Uterus (tissue), 4 donors: ENCODE measurements around the gene PRADC1. TPM values are rescaled to one million over a fixed set of nuclear protein-coding genes. Genes with fewer than 3 reads are reported as not detected.

Experiments used
- DNase-seq, 2 donors: peaks; one replicate each; pipeline ENCODE4 v3.0.0-alpha.2; 2019 to 2020
- H3K27ac ChIP-seq, 2 donors: fragments of 200-600 bp; sonication (generic); 1 replicate in 1 of 2; 2 replicates in 1 of 2; pipeline ENCODE4 v1.5.1; 2016 to 2018
- H3K27me3 ChIP-seq, 2 donors: fragments of 200-600 bp; sonication (generic); one replicate each; pipeline ENCODE4 v1.5.1; 2018 to 2019; ENCODE audit warnings: control low read depth in 1 of 2
- H3K36me3 ChIP-seq, 2 donors: fragments of 200-600 bp; sonication (generic); one replicate each; pipeline ENCODE4 v1.5.1; 2019; ENCODE audit warnings: control low read depth in 1 of 2
- H3K4me1 ChIP-seq, 2 donors: fragments of 200-600 bp; sonication (generic); one replicate each; pipeline ENCODE4 v1.5.1; 2018 to 2019; ENCODE audit warnings: control low read depth in 1 of 2
- H3K4me3 ChIP-seq, 2 donors: fragments of 200-600 bp; sonication (generic); 1 replicate in 1 of 2; 2 replicates in 1 of 2; pipeline ENCODE4 v1.5.1; 2018 to 2019; ENCODE audit warnings: mild to moderate bottlenecking in 1 of 2
- H3K9me3 ChIP-seq, 2 donors: fragments of 200-600 bp; sonication (generic); one replicate each; pipeline ENCODE4 v1.5.1; 2019; ENCODE audit warnings: control low read depth in 1 of 2
- POLR2A ChIP-seq, 2 donors: fragments of 450-650 bp; IDR thresholded peaks; one replicate each; pipeline ENCODE4 v1.6.1; 2016; ENCODE audit warnings: antibody characterized with exemption in 2 of 2, mild to moderate bottlenecking in 1 of 2, moderate library complexity in 1 of 2
- intact Hi-C: fragments of 100-400 bp; cut with DNase I; formaldehyde crosslinking; loops from one replicate; pipeline ENCODE4 v1.15.1; 2023; ENCODE audit warnings: low total_unique reads
- total RNA-seq, 4 donors: library from RNA; depleted of rRNA in 3 of 4; stranded (reverse); fragments of >200 nt in 3 of 4; gene quantifications; one replicate each; pipeline versions ENCODE4 v1.1.0 to v1.2.4, GENCODE V29; 2014 to 2023
- TF ChIP-seq, protein P1 (sequence below), 4 experiments: fragments of 200-600 bp in 2 of 4; fragments of 450-650 bp in 2 of 4; sonication (generic) in 2 of 4; IDR thresholded peaks; one replicate each; pipeline ENCODE4 v1.5.1; 2016 to 2019; ENCODE audit warnings: antibody characterized with exemption in 4 of 4, mild to moderate bottlenecking in 2 of 4, moderate library complexity in 1 of 4
- donor health status: DM: yes; HTN: yes; CAD: no.

The PRADC1 gene
- total RNA-seq, 4 donors from 2014 or later = 2.3 to 11.8 (median 9.8) TPM

DNA sequence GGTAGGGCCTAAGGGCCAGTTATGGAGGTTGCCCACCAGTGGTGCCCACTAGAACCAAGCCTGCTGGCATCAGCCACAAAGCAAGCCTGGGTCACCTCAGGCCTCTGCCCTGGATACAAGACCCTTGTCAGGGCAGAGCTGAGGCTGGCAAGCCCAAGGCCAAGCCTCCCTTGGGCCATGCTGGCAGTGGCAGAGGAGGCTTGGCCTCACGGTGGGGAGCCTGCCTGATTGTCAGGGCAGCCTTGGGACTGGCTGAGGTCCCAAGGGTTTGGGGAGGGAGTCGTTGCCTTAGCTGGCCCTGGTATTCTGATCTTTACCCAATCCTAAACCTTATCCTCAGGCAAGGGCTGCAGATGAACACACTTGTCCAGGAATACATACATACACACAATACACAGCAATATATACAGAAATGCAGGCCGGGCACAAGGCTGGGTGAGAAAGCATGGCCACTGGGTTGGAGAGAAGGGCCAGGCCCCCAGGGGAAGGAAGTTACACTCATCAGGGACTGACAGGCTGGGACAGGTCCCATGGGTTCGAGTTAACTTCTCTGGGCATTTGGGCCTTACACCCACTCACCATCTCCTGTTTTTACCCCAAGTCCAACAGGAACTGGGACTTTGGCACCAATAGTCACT is 22.1 kb upstream of the PRADC1 start:
- intact Hi-C loops = no loop called here
- H3K27me3 ChIP-seq = no peaks in the 10 kb centered on the region

DNA sequence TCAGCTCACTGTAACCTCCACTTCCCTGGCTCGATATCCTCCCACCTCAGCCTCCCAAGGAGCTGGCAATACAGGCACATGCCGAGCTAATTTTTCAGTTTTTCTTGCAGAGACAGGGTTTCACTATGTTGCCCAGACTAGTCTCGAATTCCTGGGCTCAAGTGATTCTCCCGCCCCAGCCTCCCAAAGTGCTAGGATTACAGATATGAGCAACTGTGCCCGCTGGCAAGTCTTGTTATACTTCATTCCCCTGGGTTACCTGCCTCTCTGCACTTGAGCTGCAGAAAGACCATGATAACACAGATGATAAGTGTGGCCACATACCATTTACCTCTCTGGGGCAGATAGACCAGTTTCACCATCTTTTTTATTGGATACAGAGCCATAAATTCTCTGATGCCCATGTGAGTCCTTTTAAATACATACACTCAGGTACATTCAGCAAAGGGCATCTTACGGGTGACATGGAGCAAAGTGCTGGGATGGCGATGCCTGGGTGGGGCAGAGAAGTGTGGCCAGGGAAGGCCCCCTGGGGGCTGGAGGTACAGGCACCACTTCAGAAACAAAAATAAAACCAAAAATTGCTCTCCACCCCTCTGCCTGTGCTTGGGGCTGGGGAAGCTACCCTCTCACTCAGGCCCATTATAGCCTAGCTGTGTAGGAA is 21.4 kb upstream of the PRADC1 start:
- Histone ChIP-seq H3K9me3 (no peaks in the 10 kb centered on the region), H3K27me3 (no peaks in the 10 kb centered on the region), H3K27ac (no peak overlapping the region), H3K4me1 (no peaks in the 10 kb centered on the region), H3K4me3 (no peak overlapping the region), H3K36me3 (no peaks in the 10 kb centered on the region)
- DNase-seq = no peak
- TF ChIP-seq, protein P1, sequence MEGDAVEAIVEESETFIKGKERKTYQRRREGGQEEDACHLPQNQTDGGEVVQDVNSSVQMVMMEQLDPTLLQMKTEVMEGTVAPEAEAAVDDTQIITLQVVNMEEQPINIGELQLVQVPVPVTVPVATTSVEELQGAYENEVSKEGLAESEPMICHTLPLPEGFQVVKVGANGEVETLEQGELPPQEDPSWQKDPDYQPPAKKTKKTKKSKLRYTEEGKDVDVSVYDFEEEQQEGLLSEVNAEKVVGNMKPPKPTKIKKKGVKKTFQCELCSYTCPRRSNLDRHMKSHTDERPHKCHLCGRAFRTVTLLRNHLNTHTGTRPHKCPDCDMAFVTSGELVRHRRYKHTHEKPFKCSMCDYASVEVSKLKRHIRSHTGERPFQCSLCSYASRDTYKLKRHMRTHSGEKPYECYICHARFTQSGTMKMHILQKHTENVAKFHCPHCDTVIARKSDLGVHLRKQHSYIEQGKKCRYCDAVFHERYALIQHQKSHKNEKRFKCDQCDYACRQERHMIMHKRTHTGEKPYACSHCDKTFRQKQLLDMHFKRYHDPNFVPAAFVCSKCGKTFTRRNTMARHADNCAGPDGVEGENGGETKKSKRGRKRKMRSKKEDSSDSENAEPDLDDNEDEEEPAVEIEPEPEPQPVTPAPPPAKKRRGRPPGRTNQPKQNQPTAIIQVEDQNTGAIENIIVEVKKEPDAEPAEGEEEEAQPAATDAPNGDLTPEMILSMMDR (IDR thresholded peaks at IDR 0.05) = no peak
- TF ChIP-seq POLR2A (IDR thresholded peaks at IDR 0.05) = no peak
- intact Hi-C loops = no loop called here

More for the DNA sequence above, 22.1 kb upstream of the PRADC1 start:
- TF ChIP-seq POLR2A (IDR thresholded peaks at IDR 0.05) = no peak
- TF ChIP-seq, protein P1 (IDR thresholded peaks at IDR 0.05) = no peak
- Histone ChIP-seq H3K27ac (no peak overlapping the region), H3K4me1 (no peaks in the 10 kb centered on the region), H3K36me3 (no peaks in the 10 kb centered on the region), H3K4me3 (no peak overlapping the region), H3K9me3 (no peaks in the 10 kb centered on the region)
- DNase-seq = no peak

DNA sequence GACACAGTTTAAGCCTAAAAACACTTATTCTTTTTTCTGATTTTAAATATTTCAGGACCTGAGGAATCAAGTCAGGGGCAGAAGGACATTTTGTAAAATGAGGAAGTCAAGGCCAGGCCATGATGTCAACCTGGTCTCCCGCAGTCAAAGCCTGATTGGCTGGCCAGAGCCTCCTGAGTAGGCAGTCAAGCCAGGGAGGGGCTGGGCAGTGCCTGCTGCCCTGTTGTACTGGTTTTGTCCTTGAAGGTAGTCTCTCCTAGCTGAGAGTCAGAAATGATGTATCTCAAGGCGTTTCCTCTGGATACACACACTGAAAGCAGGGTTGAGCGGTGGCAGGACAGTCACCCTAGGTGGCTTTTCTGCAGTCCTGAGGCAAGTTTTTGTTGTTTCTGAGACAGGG is 20.9 kb upstream of the PRADC1 start:
- intact Hi-C loops = no loop called here

DNA sequence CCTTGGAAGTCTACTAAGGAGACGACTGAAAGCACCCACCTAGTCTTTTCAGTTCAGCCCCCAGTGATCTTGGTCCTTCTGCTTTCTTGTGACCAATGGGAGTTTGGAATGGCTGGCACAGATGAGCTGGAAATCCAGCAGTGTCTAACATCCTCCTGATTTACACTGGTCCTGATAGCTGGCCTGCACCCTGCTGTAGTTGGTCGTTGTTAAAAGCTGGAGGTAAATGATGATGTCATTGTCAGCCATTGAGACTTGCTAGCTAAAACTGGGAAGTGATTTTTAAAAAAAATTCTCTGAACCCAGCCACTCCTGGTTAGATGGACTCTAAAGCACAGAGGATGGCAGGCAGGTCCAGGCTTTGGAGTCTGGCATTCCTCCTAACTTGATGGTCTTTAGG is 20.4 kb upstream of the PRADC1 start:
- Histone ChIP-seq H3K4me1 (no peaks in the 10 kb centered on the region), H3K36me3 (no peaks in the 10 kb centered on the region), H3K27ac (no peak overlapping the region), H3K9me3 (no peaks in the 10 kb centered on the region), H3K27me3 (no peaks in the 10 kb centered on the region), H3K4me3 (no peak overlapping the region)
- TF ChIP-seq POLR2A (IDR thresholded peaks at IDR 0.05) = no peak
- TF ChIP-seq, protein P1 (IDR thresholded peaks at IDR 0.05) = no peak
- intact Hi-C loops = no loop called here
- no peak for DNase-seq

More for the DNA sequence above, 20.9 kb upstream of the PRADC1 start:
- Histone ChIP-seq H3K27me3 (no peaks in the 10 kb centered on the region), H3K4me3 (no peak overlapping the region), H3K9me3 (no peaks in the 10 kb centered on the region), H3K36me3 (no peaks in the 10 kb centered on the region), H3K4me1 (no peaks in the 10 kb centered on the region), H3K27ac (no peak overlapping the region)
- DNase-seq = no peak
- TF ChIP-seq POLR2A (IDR thresholded peaks at IDR 0.05) = no peak
- TF ChIP-seq, protein P1 (IDR thresholded peaks at IDR 0.05) = no peak

DNA sequence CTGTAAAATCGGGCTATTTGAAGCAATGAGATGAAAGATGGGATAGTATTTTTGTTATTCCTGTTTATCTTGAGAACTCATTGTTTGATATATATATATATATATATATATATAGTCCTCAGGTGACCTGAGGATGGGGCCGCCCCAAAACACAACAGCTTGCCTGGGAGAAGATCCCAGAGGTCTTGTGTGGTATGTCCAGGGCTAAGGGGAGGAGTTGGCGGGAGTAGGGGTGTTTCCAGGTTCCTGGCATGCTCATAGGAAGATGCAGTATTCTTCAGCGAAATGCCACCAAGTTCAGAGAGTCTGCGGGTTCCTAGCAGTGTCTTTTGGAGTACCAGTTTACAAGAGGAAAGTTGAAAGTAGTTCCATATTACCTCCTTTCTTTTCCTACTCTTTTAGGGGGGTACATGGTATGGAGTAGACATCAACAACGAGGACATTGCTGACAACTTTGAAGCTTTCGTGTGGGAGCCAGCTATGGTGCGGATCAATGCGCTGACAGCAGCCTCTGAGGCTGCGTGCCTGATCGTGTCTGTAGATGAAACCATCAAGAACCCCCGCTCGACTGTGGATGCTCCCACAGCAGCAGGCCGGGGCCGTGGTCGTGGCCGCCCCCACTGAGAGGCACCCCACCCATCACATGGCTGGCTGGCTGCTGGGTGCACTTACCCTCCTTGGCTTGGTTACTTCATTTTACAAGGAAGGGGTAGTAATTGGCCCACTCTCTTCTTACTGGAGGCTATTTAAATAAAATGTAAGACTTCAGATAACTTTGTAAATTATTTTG is 19.4 kb upstream of the PRADC1 start:
- TF ChIP-seq, protein P1 (IDR thresholded peaks at IDR 0.05) = no peak
- no peak for TF ChIP-seq POLR2A (IDR thresholded peaks at IDR 0.05)
- intact Hi-C loops = no loop called here
- H3K4me3 ChIP-seq = no peak overlapping the region
- H3K36me3 ChIP-seq = no peaks in the 10 kb centered on the region
- no peaks in the 10 kb centered on the region for H3K27me3 ChIP-seq
- no peaks in the 10 kb centered on the region for H3K9me3 ChIP-seq
- no peaks in the 10 kb centered on the region for H3K4me1 ChIP-seq
- DNase-seq = no peak
- H3K27ac ChIP-seq = no peak overlapping the region
